CD8-positive, alpha-beta memory T cell (primary cell): Measurements from ENCODE around the gene ZNF672. TPM values are rescaled to one million over a fixed set of nuclear protein-coding genes. Genes with fewer than 3 reads are reported as not detected.
"Not testable (repeated sequence)": the region's sequence is repeated elsewhere in the genome, so short reads cannot be mapped to it uniquely, and the experiment has no call there.

Experiments used
- CTCF ChIA-PET: fragments of 350-600 bp; sonication (Branson Sonifier 250); formaldehyde crosslinking; loops from one replicate; lab custom pipeline; 2021; ENCODE audit warnings: antibody characterized with exemption; lab: Charles Lee
- POLR2A ChIA-PET: fragments of 350-600 bp; sonication (Branson Sonifier 250); formaldehyde crosslinking; loops from one replicate; lab custom pipeline; 2021; ENCODE audit warnings: antibody characterized with exemption; lab: Charles Lee
- DNase-seq, 5 donors: peaks; one replicate each; pipeline versions ENCODE4 v3.0.0 to v3.0.0-alpha.2; 2020 to 2022; ENCODE audit warnings: mixed read lengths in 1 of 5
- H3K27ac ChIP-seq: one replicate; pipeline ENCODE4 v1.7.0; 2013; ENCODE audit warnings: low read depth, mild to moderate bottlenecking, low read length, moderate library complexity
- H3K27me3 ChIP-seq: 2 replicates; pipeline ENCODE4 v1.7.0; 2013; ENCODE audit warnings: low read length, mild to moderate bottlenecking; ENCODE audit not compliant: insufficient read depth, poor library complexity, severe bottlenecking
- H3K36me3 ChIP-seq: 2 replicates; pipeline ENCODE4 v1.7.0; 2013; ENCODE audit warnings: mild to moderate bottlenecking, low read length, moderate library complexity; ENCODE audit not compliant: insufficient read depth
- H3K4me1 ChIP-seq: 2 replicates; pipeline ENCODE4 v1.7.0; 2013; ENCODE audit warnings: mild to moderate bottlenecking, low read length, moderate library complexity; ENCODE audit not compliant: insufficient read depth
- H3K4me3 ChIP-seq: 2 replicates; pipeline ENCODE4 v1.7.0; 2013; ENCODE audit warnings: mild to moderate bottlenecking, low read length
- H3K9me3 ChIP-seq: 2 replicates; pipeline ENCODE4 v1.7.0; 2013; ENCODE audit warnings: mild to moderate bottlenecking, low read length
- H3K27ac Mint-ChIP-seq, 8 donors: one replicate each; pipeline ENCODE4 v1.8.0; 2020 to 2021; ENCODE audit warnings: mixed read lengths in 8 of 8, mild to moderate bottlenecking in 6 of 8, inconsistent platforms in 3 of 8, moderate library complexity in 3 of 8
- H3K27me3 Mint-ChIP-seq, 2 donors: one replicate each; pipeline ENCODE4 v1.8.0; 2020 to 2021; ENCODE audit warnings: mixed read lengths in 2 of 2, mild to moderate bottlenecking in 1 of 2, moderate library complexity in 1 of 2
- H3K36me3 Mint-ChIP-seq, 3 donors: one replicate each; pipeline ENCODE4 v1.8.0; 2020 to 2021; ENCODE audit warnings: mixed read lengths in 3 of 3, inconsistent platforms in 1 of 3, mild to moderate bottlenecking in 1 of 3
- H3K4me1 Mint-ChIP-seq, 3 donors: one replicate each; pipeline ENCODE4 v1.8.0; 2020 to 2021; ENCODE audit warnings: mixed read lengths in 3 of 3, inconsistent platforms in 1 of 3, mild to moderate bottlenecking in 1 of 3
- H3K4me3 Mint-ChIP-seq, 7 donors: one replicate each; pipeline ENCODE4 v1.8.0; 2020 to 2021; ENCODE audit warnings: mixed read lengths in 7 of 7, mild to moderate bottlenecking in 6 of 7, moderate library complexity in 4 of 7, inconsistent platforms in 2 of 7
- H3K9me3 Mint-ChIP-seq, 5 donors: one replicate each; pipeline ENCODE4 v1.8.0; 2020 to 2022; ENCODE audit warnings: mixed read lengths in 5 of 5, mild to moderate bottlenecking in 3 of 5, moderate library complexity in 2 of 5, inconsistent platforms in 1 of 5
- polyA plus RNA-seq: library from polyadenylated mRNA; unstranded; fragments of 300-500 nt; fragmentation: Illumina TruSeq; gene quantifications from one replicate; pipeline ENCODE4 v1.2.3, GENCODE V29; 2021
- total RNA-seq, 2 experiments: library from RNA; stranded (reverse); gene quantifications; one replicate each; pipeline ENCODE4 v1.2.3, GENCODE V29; 2021

Gene ZNF672
- 10 to 100 TPM; 52.1 to 55.2 TPM for total RNA-seq
- 29.6 TPM for polyA plus RNA-seq

- Mint-ChIP-seq H3K27ac (peak within 1 kb of the TSS in 5 of 8 donors; percentile 98 to 100 (median 99)), H3K9me3 (no peaks in the 10 kb centered on the region), H3K27me3 (peaks cover 0 to 4% of the 10 kb centered on the region in 2 donors), H3K4me1 (peaks cover 24 to 37% (median 36%) of the 10 kb centered on the region in 3 donors), H3K36me3 (peaks cover 0 to 10% (median 0%) of the 10 kb centered on the region in 3 donors), H3K4me3 (no peak within 1 kb of the TSS)
- peak within 1 kb of the TSS; percentile 74 for H3K4me3 ChIP-seq
- ChIA-PET POLR2A (interaction anchor here (0.7 to 5.1 kb wide), 7 partner anchors 11 to 69 kb away, joined by 4 to 57 read pairs (median 14); partner anchors contain the start of genes SH3BP5L and ZNF692), CTCF (interaction anchor here (1.0 to 4.0 kb wide), 4 partner anchors 11 to 25 kb away, joined by 3 to 49 read pairs (median 22); partner anchors contain the start of genes SH3BP5L and ZNF692)
- H3K36me3 ChIP-seq, result no peaks in the 10 kb centered on the region
- H3K27me3 ChIP-seq, result no peaks in the 10 kb centered on the region
- H3K9me3 ChIP-seq, result no peaks in the 10 kb centered on the region
- peak within 1 kb of the TSS; percentile 97 for H3K27ac ChIP-seq
- peaks cover 28% of the 10 kb centered on the region for H3K4me1 ChIP-seq
- DNase-seq, result peak; percentile 91 to 96 (median 92)
Observed at GRCh38 chr1:248837781-248838356, at the start of gene ZNF672. Gene ZNF672, plus strand, starts transcription at chr1:248838224. Its CDS starts 9,051 bp downstream, at chr1:248847275.

- Histone ChIP-seq H3K27ac (no peak overlapping the region), H3K27me3 (no peaks in the 10 kb centered on the region), H3K4me1 (no peaks in the 10 kb centered on the region), H3K4me3 (no peak overlapping the region), H3K36me3 (no peaks in the 10 kb centered on the region), H3K9me3 (no peaks in the 10 kb centered on the region)
- Mint-ChIP-seq H3K4me3 (no peak overlapping the region), H3K9me3 (no peaks in the 10 kb centered on the region), H3K4me1 (no peaks in the 10 kb centered on the region), H3K36me3 (no peaks in the 10 kb centered on the region), H3K27me3 (peaks cover 17 to 20% of the 10 kb centered on the region in 2 donors), H3K27ac (no peak overlapping the region)
- ChIA-PET CTCF (no interaction called here), POLR2A (no interaction called here)
- DNase-seq, result no peak
Observed at GRCh38 chr1:248788327-248788726, 49.7 kb upstream of the ZNF672 start.

- H3K4me3 ChIP-seq, CTCF ChIA-PET, H3K36me3 Mint-ChIP-seq, H3K27me3 ChIP-seq, H3K9me3 Mint-ChIP-seq, H3K27ac ChIP-seq, H3K27ac Mint-ChIP-seq, H3K36me3 ChIP-seq, POLR2A ChIA-PET, H3K4me3 Mint-ChIP-seq, DNase-seq, H3K9me3 ChIP-seq, H3K4me1 Mint-ChIP-seq, H3K4me1 ChIP-seq: not testable (repeated sequence)
- H3K27me3 Mint-ChIP-seq, result peaks cover 14% of the 10 kb centered on the region in 2 donors
Observed at GRCh38 chr1:248789337-248789736, 48.7 kb upstream of the ZNF672 start.

GRCh38 chr1:248790456-248790855 lies 47.6 kb upstream of the ZNF672 start:
- no peaks in the 10 kb centered on the region for H3K36me3 ChIP-seq
- DNase-seq, result no peak
- peaks cover 11 to 12% of the 10 kb centered on the region in 2 donors for H3K27me3 Mint-ChIP-seq
- CTCF ChIA-PET, result no interaction called here
- no peak overlapping the region for H3K4me3 Mint-ChIP-seq
- no peaks in the 10 kb centered on the region for H3K4me1 ChIP-seq
- H3K4me1 Mint-ChIP-seq, result no peaks in the 10 kb centered on the region
- H3K27ac ChIP-seq, result no peak overlapping the region
- no peaks in the 10 kb centered on the region for H3K9me3 ChIP-seq
- peaks cover 7 to 14% (median 11%) of the 10 kb centered on the region in 5 donors for H3K9me3 Mint-ChIP-seq
- H3K36me3 Mint-ChIP-seq, result peaks cover 0 to 7% (median 0%) of the 10 kb centered on the region in 3 donors
- H3K27me3 ChIP-seq, result no peaks in the 10 kb centered on the region
- POLR2A ChIA-PET, result no interaction called here
- H3K27ac Mint-ChIP-seq, result no peak overlapping the region
- no peak overlapping the region for H3K4me3 ChIP-seq

GRCh38 chr1:248791010-248791409 lies 47.0 kb upstream of the ZNF672 start:
- no peak overlapping the region for H3K27ac ChIP-seq
- Mint-ChIP-seq H3K27ac (no peak overlapping the region), H3K4me3 (no peak overlapping the region), H3K4me1 (no peaks in the 10 kb centered on the region), H3K36me3 (peaks cover 0 to 7% (median 0%) of the 10 kb centered on the region in 3 donors), H3K27me3 (peaks cover 7 to 16% of the 10 kb centered on the region in 2 donors), H3K9me3 (peaks cover 7 to 19% (median 15%) of the 10 kb centered on the region in 5 donors)
- ChIA-PET POLR2A (no interaction called here), CTCF (no interaction called here)
- no peaks in the 10 kb centered on the region for H3K9me3 ChIP-seq
- no peak overlapping the region for H3K4me3 ChIP-seq
- no peak for DNase-seq
- no peaks in the 10 kb centered on the region for H3K36me3 ChIP-seq
- H3K4me1 ChIP-seq, result no peaks in the 10 kb centered on the region
- H3K27me3 ChIP-seq, result no peaks in the 10 kb centered on the region

- H3K36me3 ChIP-seq, result no peaks in the 10 kb centered on the region
- peaks cover 7 to 21% (median 17%) of the 10 kb centered on the region in 5 donors for H3K9me3 Mint-ChIP-seq
- peaks cover 14 to 17% of the 10 kb centered on the region in 2 donors for H3K27me3 Mint-ChIP-seq
- no peak overlapping the region for H3K27ac Mint-ChIP-seq
- no peaks in the 10 kb centered on the region for H3K4me1 Mint-ChIP-seq
- no peaks in the 10 kb centered on the region for H3K4me1 ChIP-seq
- ChIA-PET CTCF (no interaction called here), POLR2A (no interaction called here)
- no peak overlapping the region for H3K4me3 Mint-ChIP-seq
- H3K27me3 ChIP-seq, result no peaks in the 10 kb centered on the region
- DNase-seq, result no peak
- no peak overlapping the region for H3K4me3 ChIP-seq
- peaks cover 0 to 7% (median 0%) of the 10 kb centered on the region in 3 donors for H3K36me3 Mint-ChIP-seq
- H3K27ac ChIP-seq, result no peak overlapping the region
- H3K9me3 ChIP-seq, result no peaks in the 10 kb centered on the region
Observed at GRCh38 chr1:248792342-248792741, 45.7 kb upstream of the ZNF672 start.

GRCh38 chr1:248793592-248793991 lies 44.4 kb upstream of the ZNF672 start:
- Histone ChIP-seq H3K9me3 (no peaks in the 10 kb centered on the region), H3K36me3 (no peaks in the 10 kb centered on the region), H3K4me1 (no peaks in the 10 kb centered on the region), H3K27ac (no peak overlapping the region), H3K27me3 (no peaks in the 10 kb centered on the region), H3K4me3 (no peak overlapping the region)
- Mint-ChIP-seq H3K27ac (no peak overlapping the region), H3K4me1 (no peaks in the 10 kb centered on the region), H3K27me3 (peaks cover 8 to 16% of the 10 kb centered on the region in 2 donors), H3K9me3 (peaks cover 7 to 21% (median 17%) of the 10 kb centered on the region in 5 donors), H3K36me3 (peaks cover 0 to 7% (median 0%) of the 10 kb centered on the region in 3 donors), H3K4me3 (no peak overlapping the region)
- ChIA-PET POLR2A (no interaction called here), CTCF (no interaction called here)
- no peak for DNase-seq

- DNase-seq, H3K9me3 ChIP-seq, H3K27ac ChIP-seq, H3K4me1 ChIP-seq, POLR2A ChIA-PET, H3K27ac Mint-ChIP-seq, H3K27me3 ChIP-seq, H3K36me3 ChIP-seq, H3K4me3 ChIP-seq, H3K36me3 Mint-ChIP-seq, CTCF ChIA-PET, H3K4me1 Mint-ChIP-seq, H3K4me3 Mint-ChIP-seq: not testable (repeated sequence)
- Mint-ChIP-seq H3K27me3 (peaks cover 14 to 18% of the 10 kb centered on the region in 2 donors), H3K9me3 (peaks cover 7 to 21% (median 17%) of the 10 kb centered on the region in 5 donors)
Observed at GRCh38 chr1:248794663-248795062, 43.4 kb upstream of the ZNF672 start.
